KMS-11 (cell line): ENCODE measurements around the gene FBLN1.

Experiments used
- H2AFZ ChIP-seq: fragments of 200-600 bp; sonication (generic); 2 replicates; pipeline ENCODE4 v1.6.1; 2016; ENCODE audit warnings: antibody characterized with exemption, mixed run types, low read depth
- H3K27ac ChIP-seq: fragments of 200-600 bp; sonication (generic); 2 replicates; pipeline ENCODE4 v1.6.1; 2016; ENCODE audit warnings: mild to moderate bottlenecking, mixed run types
- H3K27me3 ChIP-seq: fragments of 200-600 bp; sonication (generic); 2 replicates; pipeline ENCODE4 v1.6.1; 2017; ENCODE audit warnings: mild to moderate bottlenecking, low read depth, mixed run types, moderate library complexity; ENCODE audit not compliant: insufficient read depth
- H3K36me3 ChIP-seq: fragments of 200-600 bp; sonication (generic); 2 replicates; pipeline ENCODE4 v1.6.1; 2017; ENCODE audit warnings: mild to moderate bottlenecking, mixed run types; ENCODE audit not compliant: insufficient read depth
- H3K4me1 ChIP-seq: fragments of 200-600 bp; sonication (generic); 2 replicates; pipeline ENCODE4 v1.6.1; 2016; ENCODE audit warnings: mild to moderate bottlenecking, low read depth, mixed run types; ENCODE audit not compliant: poor library complexity, severe bottlenecking
- H3K4me2 ChIP-seq: fragments of 200-600 bp; sonication (generic); 2 replicates; pipeline ENCODE4 v1.7.0; 2016; ENCODE audit warnings: mild to moderate bottlenecking, mixed run types
- H3K4me3 ChIP-seq: fragments of 200-600 bp; sonication (generic); IDR thresholded peaks from 2 replicates; pipeline ENCODE4 v1.6.1; 2017; ENCODE audit warnings: low read depth, low read length, mixed read lengths; ENCODE audit not compliant: insufficient read depth
- H3K79me2 ChIP-seq: fragments of 200-600 bp; sonication (generic); 2 replicates; pipeline ENCODE4 v1.6.1; 2016; ENCODE audit warnings: low read depth, mixed run types; ENCODE audit not compliant: insufficient read depth
- H3K9ac ChIP-seq: fragments of 200-600 bp; sonication (generic); 2 replicates; pipeline ENCODE4 v1.6.1; 2016; ENCODE audit warnings: mild to moderate bottlenecking, mixed run types
- H4K20me1 ChIP-seq: fragments of 200-600 bp; sonication (generic); 2 replicates; pipeline ENCODE4 v1.6.1; 2016; ENCODE audit warnings: mild to moderate bottlenecking, mixed run types; ENCODE audit not compliant: insufficient read depth
- TF ChIP-seq, protein P1 (sequence below): fragments of 200-600 bp; sonication (generic); conservative IDR thresholded peaks from 2 replicates; pipeline ENCODE4 v1.6.1; 2017; ENCODE audit warnings: low read depth, mild to moderate bottlenecking, antibody characterized with exemption, low read length, moderate library complexity, mixed read lengths

The FBLN1 gene

DNA sequence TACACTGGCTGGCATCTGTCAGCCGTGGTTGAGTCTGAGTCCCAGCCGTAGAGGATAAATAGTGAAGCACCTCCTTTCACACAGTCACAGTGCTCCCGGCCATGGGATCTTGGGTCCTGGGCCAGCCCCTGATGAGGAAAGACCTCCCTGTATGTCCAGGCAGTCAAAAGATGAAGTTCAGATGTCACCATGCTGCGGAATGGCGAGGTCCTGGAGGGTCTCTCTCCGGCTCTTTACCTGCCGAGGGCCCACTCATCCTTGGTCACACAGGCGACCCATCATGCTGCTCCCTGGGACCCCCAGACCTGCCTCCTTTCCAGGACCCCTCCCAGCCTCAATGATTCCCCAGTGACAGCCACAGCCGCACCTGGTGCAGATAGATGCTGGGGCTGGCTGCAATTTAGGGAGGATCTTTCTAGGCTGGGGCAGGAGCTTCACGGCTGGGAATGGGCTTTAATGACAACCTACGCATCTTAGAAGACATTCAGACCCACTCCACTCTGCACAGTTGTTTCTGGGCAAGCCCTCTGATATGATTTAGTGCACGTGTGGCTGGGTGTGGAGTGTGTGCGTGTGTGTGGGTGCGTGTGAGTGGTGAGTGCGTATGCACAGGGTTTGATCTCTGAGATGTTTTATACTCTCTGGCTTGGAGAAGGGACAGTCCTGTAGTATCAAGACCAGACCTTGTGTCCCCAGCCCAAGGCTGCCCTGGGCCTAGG is 79.7 kb downstream of the FBLN1 start:
- no peak overlapping the region for H3K4me3 ChIP-seq
- H3K27ac ChIP-seq: no peak overlapping the region
- no peak overlapping the region for H3K9ac ChIP-seq
- H3K4me1 ChIP-seq: no peaks in the 10 kb centered on the region
- no peaks in the 10 kb centered on the region for H4K20me1 ChIP-seq
- no peaks in the 10 kb centered on the region for H3K79me2 ChIP-seq
- no peak overlapping the region for H3K4me2 ChIP-seq
- H3K36me3 ChIP-seq: no peaks in the 10 kb centered on the region
- peaks cover 80% of the 10 kb centered on the region for H3K27me3 ChIP-seq
- no peak overlapping the region for H2AFZ ChIP-seq
- TF ChIP-seq, protein P1, sequence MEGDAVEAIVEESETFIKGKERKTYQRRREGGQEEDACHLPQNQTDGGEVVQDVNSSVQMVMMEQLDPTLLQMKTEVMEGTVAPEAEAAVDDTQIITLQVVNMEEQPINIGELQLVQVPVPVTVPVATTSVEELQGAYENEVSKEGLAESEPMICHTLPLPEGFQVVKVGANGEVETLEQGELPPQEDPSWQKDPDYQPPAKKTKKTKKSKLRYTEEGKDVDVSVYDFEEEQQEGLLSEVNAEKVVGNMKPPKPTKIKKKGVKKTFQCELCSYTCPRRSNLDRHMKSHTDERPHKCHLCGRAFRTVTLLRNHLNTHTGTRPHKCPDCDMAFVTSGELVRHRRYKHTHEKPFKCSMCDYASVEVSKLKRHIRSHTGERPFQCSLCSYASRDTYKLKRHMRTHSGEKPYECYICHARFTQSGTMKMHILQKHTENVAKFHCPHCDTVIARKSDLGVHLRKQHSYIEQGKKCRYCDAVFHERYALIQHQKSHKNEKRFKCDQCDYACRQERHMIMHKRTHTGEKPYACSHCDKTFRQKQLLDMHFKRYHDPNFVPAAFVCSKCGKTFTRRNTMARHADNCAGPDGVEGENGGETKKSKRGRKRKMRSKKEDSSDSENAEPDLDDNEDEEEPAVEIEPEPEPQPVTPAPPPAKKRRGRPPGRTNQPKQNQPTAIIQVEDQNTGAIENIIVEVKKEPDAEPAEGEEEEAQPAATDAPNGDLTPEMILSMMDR: no peak

GRCh38 chr22:45582955-45583320 is 80.3 kb downstream of the FBLN1 start:
- H4K20me1 ChIP-seq: no peaks in the 10 kb centered on the region
- H3K4me2 ChIP-seq: no peak overlapping the region
- H3K27ac ChIP-seq: no peak overlapping the region
- H2AFZ ChIP-seq: no peak overlapping the region
- no peak overlapping the region for H3K9ac ChIP-seq
- H3K27me3 ChIP-seq: peaks cover 85% of the 10 kb centered on the region
- no peaks in the 10 kb centered on the region for H3K4me1 ChIP-seq
- no peaks in the 10 kb centered on the region for H3K79me2 ChIP-seq
- TF ChIP-seq, protein P1: no peak
- H3K36me3 ChIP-seq: no peaks in the 10 kb centered on the region
- no peak overlapping the region for H3K4me3 ChIP-seq

DNA sequence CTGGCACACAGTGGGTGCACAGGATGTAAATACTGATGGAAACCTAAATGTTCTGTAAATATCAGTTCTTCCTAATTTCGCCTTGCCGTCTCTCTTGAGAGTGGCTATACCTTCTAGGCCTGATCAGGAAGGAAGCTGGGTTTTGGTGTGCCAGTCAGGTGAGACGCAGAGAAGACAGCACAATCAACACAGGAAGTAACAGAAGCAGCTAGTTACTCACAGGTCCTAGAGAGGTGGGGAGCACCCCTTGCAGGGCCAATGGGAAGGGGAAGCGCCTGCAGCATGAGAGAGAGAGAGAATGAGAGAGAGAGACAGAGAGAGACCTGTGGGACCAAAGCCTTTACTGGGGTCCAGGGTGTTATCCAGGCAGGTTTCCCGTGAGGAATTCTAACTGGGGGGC is 80.8 kb downstream of the FBLN1 start:
- Histone ChIP-seq H3K4me1 (no peaks in the 10 kb centered on the region), H3K79me2 (no peaks in the 10 kb centered on the region), H3K27ac (no peak overlapping the region), H4K20me1 (no peaks in the 10 kb centered on the region), H2AFZ (no peak overlapping the region), H3K27me3 (peaks cover 87% of the 10 kb centered on the region), H3K4me2 (no peak overlapping the region), H3K36me3 (no peaks in the 10 kb centered on the region), H3K9ac (no peak overlapping the region), H3K4me3 (no peak overlapping the region)
- TF ChIP-seq, protein P1: no peak

- Histone ChIP-seq H3K4me2 (no peak overlapping the region), H3K9ac (no peak overlapping the region), H3K36me3 (no peaks in the 10 kb centered on the region), H3K27me3 (peaks cover 87% of the 10 kb centered on the region), H3K79me2 (no peaks in the 10 kb centered on the region), H3K4me1 (no peaks in the 10 kb centered on the region), H3K27ac (no peak overlapping the region), H3K4me3 (no peak overlapping the region), H2AFZ (no peak overlapping the region), H4K20me1 (no peaks in the 10 kb centered on the region)
- TF ChIP-seq, protein P1: no peak
Observed at GRCh38 chr22:45584121-45584570, 81.5 kb downstream of the FBLN1 start.
